ENCODE results near the gene R3HDM1. TPM values are rescaled to one million over a fixed set of nuclear protein-coding genes. Genes with fewer than 3 reads are reported as not detected.

The R3HDM1 gene
- total and polyA plus RNA-seq, 2 experiments from 2014 or later = 9.2 to 18.9 TPM

DNA sequence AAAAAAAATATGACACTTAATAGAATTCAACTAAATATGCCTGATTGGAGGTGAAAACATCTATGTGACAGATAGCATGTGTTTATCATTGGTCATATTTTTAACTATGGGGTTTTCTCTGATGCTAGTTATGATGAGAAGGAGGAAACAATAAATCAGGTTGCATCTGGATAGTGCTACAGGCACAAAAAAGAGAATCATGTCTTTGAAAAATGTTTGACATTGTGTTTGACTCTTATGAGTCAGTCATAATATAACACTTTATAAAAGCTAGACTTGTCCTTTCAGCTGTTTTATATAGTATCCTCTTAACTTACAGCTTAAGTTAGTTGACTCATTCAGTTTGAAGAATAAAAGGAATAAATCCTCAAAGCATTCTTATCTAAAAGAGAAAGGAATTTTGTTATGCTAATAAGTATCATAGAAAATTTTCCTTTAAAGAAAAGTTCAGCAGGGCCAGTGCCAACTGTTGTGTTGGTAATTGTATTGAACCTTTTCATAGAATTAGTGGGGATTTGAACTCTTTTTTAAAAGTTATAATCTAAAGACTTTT, 131.9 kb downstream of the R3HDM1 start:
- Histone ChIP-seq H3K4me1 (ENCODE audit: insufficient read depth) (peaks cover 9% of the 10 kb centered on the region; the same call in 1 of the 2 replicates), H3K9me3 (ENCODE audit: low read depth) (no peaks in the 10 kb centered on the region), H3K79me2 (ENCODE audit: insufficient read depth) (no peaks in the 10 kb centered on the region), H3K27ac (no peak overlapping the region), H3K4me3 (no peak overlapping the region), H2AFZ (no peak overlapping the region), H3K9ac (no peak overlapping the region), H3K27me3 (replicated peaks; ENCODE audit: insufficient read depth) (no peaks in the 10 kb centered on the region), H3K4me2 (ENCODE audit: unreplicated experiment) (no peak overlapping the region), H3K9me2 (ENCODE audit: insufficient read depth) (no peaks in the 10 kb centered on the region), H3F3A (ENCODE audit: insufficient read depth) (peaks cover 10% of the 10 kb centered on the region; the same call in 1 of the 2 replicates), H4K20me1 (ENCODE audit: insufficient read depth) (no peaks in the 10 kb centered on the region), H3K36me3 (ENCODE audit: low read depth) (peaks cover 5% of the 10 kb centered on the region)
- no peak for DNase-seq
- in situ Hi-C loops (cut with MboI) = no loop called here
- TF ChIP-seq EZH2 (IDR thresholded peaks at IDR 0.05; ENCODE audit: insufficient read depth, poor library complexity, severe bottlenecking) (no peak), EZH2phosphoT487 (IDR thresholded peaks at IDR 0.05; ENCODE audit: insufficient read depth, low read depth) (no peak)

DNA sequence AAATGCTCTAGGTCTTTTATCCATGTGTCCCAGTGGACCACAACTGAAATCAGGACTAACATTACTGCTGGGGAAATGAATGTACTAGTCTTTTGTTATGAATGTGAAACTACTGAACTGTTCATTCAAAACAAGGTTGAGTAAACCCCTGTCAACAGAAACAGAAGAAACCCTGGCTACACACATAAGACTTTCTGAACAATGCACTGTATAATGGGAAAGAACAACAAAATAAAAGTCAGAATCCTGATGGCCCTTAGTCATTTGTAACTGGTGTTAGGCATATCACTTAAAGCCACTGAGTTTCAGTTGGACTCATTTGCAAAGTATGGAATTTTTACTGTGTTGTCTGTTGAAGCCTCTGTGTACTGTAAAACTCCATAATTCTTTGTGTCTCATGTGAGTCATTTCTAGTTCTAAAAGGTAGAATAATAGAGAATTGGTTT, 133.4 kb downstream of the R3HDM1 start:
- in situ Hi-C loops (cut with MboI) = no loop called here
- Histone ChIP-seq H3K4me2 (ENCODE audit: unreplicated experiment) (no peak overlapping the region), H3K9ac (no peak overlapping the region), H3K79me2 (ENCODE audit: insufficient read depth) (no peaks in the 10 kb centered on the region), H3K9me2 (ENCODE audit: insufficient read depth) (no peaks in the 10 kb centered on the region), H3K36me3 (ENCODE audit: low read depth) (peaks cover 5% of the 10 kb centered on the region), H2AFZ (no peak overlapping the region), H3F3A (ENCODE audit: insufficient read depth) (peaks cover 10% of the 10 kb centered on the region; the same call in 1 of the 2 replicates), H4K20me1 (ENCODE audit: insufficient read depth) (no peaks in the 10 kb centered on the region), H3K9me3 (ENCODE audit: low read depth) (no peaks in the 10 kb centered on the region), H3K27me3 (replicated peaks; ENCODE audit: insufficient read depth) (no peaks in the 10 kb centered on the region), H3K4me1 (ENCODE audit: insufficient read depth) (peaks cover 9% of the 10 kb centered on the region; the same call in 1 of the 2 replicates), H3K4me3 (no peak overlapping the region), H3K27ac (0 out of 2 replicates have a peak overlapping the region, but pooled peaks have one; percentile 15)
- TF ChIP-seq EZH2 (IDR thresholded peaks at IDR 0.05; ENCODE audit: insufficient read depth, poor library complexity, severe bottlenecking) = no peak
- TF ChIP-seq EZH2phosphoT487 (IDR thresholded peaks at IDR 0.05; ENCODE audit: insufficient read depth, low read depth) = no peak
- DNase-seq = peak; percentile 42

DNA sequence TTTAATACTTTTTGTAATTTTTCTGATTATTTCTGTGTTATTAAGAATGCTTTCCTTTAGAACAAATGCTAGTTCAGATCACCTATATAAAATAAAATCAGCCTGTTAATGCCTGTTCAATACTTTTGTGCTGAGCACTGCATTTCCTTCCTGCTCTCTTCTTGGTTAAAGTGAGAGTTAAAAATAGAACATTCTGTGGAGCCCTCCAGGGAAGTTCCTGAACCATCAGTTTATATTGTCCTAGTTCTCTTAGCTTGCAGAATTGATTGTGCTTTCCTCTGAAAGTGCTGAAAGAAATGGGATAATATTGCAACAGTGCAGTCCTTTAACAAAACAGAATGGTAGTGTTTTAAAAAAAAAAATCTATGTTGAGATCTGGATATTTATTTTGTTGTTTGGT, 135.8 kb downstream of the R3HDM1 start:
- Histone ChIP-seq H3F3A (ENCODE audit: insufficient read depth) (peaks cover 10% of the 10 kb centered on the region; the same call in 1 of the 2 replicates), H2AFZ (no peak overlapping the region), H3K27ac (no peak overlapping the region), H3K4me3 (no peak overlapping the region), H3K4me2 (ENCODE audit: unreplicated experiment) (no peak overlapping the region), H3K9me2 (ENCODE audit: insufficient read depth) (no peaks in the 10 kb centered on the region), H3K27me3 (replicated peaks; ENCODE audit: insufficient read depth) (no peaks in the 10 kb centered on the region), H3K4me1 (ENCODE audit: insufficient read depth) (peaks cover 9% of the 10 kb centered on the region; the same call in 1 of the 2 replicates), H4K20me1 (ENCODE audit: insufficient read depth) (no peaks in the 10 kb centered on the region), H3K9ac (no peak overlapping the region), H3K36me3 (ENCODE audit: low read depth) (no peaks in the 10 kb centered on the region), H3K79me2 (ENCODE audit: insufficient read depth) (no peaks in the 10 kb centered on the region), H3K9me3 (ENCODE audit: low read depth) (no peaks in the 10 kb centered on the region)
- TF ChIP-seq EZH2 (IDR thresholded peaks at IDR 0.05; ENCODE audit: insufficient read depth, poor library complexity, severe bottlenecking) (no peak), EZH2phosphoT487 (IDR thresholded peaks at IDR 0.05; ENCODE audit: insufficient read depth, low read depth) (no peak)
- in situ Hi-C loops (cut with MboI) = no loop called here
- DNase-seq = no peak

DNA sequence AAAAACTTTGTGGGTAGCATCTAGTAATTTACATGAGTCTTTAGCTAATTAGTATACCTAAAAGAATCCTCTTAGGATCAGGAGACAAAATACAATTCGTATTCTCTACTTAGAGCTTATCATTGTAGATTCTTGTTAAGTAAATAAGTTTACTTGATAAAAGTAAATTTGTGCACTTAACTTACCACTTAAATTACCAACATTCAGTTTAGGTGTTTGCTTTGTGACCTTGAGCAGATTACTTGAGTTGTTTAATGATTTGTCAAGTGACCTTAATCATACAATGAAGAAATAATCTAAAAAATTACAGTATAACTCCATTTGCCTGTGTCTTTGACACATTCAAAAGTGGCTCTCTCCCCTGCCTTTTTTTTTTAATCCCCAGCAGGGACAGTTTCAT, 143.2 kb downstream of the R3HDM1 start:
- Histone ChIP-seq H3K4me1 (ENCODE audit: insufficient read depth) (no peaks in the 10 kb centered on the region), H3K9me2 (ENCODE audit: insufficient read depth) (no peaks in the 10 kb centered on the region), H3K27ac (no peak overlapping the region), H3K4me3 (no peak overlapping the region), H4K20me1 (ENCODE audit: insufficient read depth) (no peaks in the 10 kb centered on the region), H3K9ac (no peak overlapping the region), H3F3A (ENCODE audit: insufficient read depth) (no peaks in the 10 kb centered on the region), H2AFZ (no peak overlapping the region), H3K79me2 (ENCODE audit: insufficient read depth) (no peaks in the 10 kb centered on the region), H3K9me3 (ENCODE audit: low read depth) (no peaks in the 10 kb centered on the region), H3K36me3 (ENCODE audit: low read depth) (0 out of 2 replicates have a peak, but pooled peaks cover 7% of the 10 kb centered on the region), H3K4me2 (ENCODE audit: unreplicated experiment) (no peak overlapping the region), H3K27me3 (replicated peaks; ENCODE audit: insufficient read depth) (no peaks in the 10 kb centered on the region)
- DNase-seq = no peak
- in situ Hi-C loops (cut with MboI) = no loop called here
- TF ChIP-seq EZH2 (IDR thresholded peaks at IDR 0.05; ENCODE audit: insufficient read depth, poor library complexity, severe bottlenecking) = no peak
- TF ChIP-seq EZH2phosphoT487 (IDR thresholded peaks at IDR 0.05; ENCODE audit: insufficient read depth, low read depth) = no peak
- WGBS, 2 experiments (ENCODE audit: low coverage in 1 of 2, low lambda C conversion rate in 2 of 2, missing lambda C conversion rate in 2 of 2) = 96 to 98% methylated on average over 1 of the region's 1 CpG

DNA sequence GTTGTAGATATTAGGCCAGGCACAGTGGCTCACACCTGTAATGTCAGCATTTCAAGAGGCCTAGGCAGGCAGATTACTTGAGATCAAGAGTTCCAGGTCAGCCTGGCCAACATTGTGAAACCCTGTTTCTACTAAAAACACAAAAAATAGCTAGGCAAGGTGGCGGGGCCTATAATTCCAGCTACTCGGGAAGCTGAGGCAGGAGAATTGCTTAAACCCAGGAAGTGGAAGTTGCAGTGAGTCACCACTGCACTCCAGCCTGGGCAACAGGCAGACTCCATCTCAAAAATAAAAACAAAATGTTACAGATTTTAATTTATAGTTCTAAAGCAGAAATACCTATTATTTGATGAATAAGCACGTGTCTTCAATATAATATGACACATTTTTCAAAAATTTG, 144.7 kb downstream of the R3HDM1 start:
- Histone ChIP-seq H3F3A (ENCODE audit: insufficient read depth) (no peaks in the 10 kb centered on the region), H3K36me3 (ENCODE audit: low read depth) (0 out of 2 replicates have a peak, but pooled peaks cover 7% of the 10 kb centered on the region), H3K4me2 (ENCODE audit: unreplicated experiment) (no peak overlapping the region), H4K20me1 (ENCODE audit: insufficient read depth) (no peaks in the 10 kb centered on the region), H3K79me2 (ENCODE audit: insufficient read depth) (no peaks in the 10 kb centered on the region), H3K9me3 (ENCODE audit: low read depth) (no peaks in the 10 kb centered on the region), H3K4me3 (no peak overlapping the region), H2AFZ (no peak overlapping the region), H3K4me1 (ENCODE audit: insufficient read depth) (no peaks in the 10 kb centered on the region), H3K9ac (no peak overlapping the region), H3K9me2 (ENCODE audit: insufficient read depth) (no peaks in the 10 kb centered on the region), H3K27me3 (replicated peaks; ENCODE audit: insufficient read depth) (no peaks in the 10 kb centered on the region), H3K27ac (no peak overlapping the region)
- WGBS, 2 experiments (ENCODE audit: low coverage in 1 of 2, low lambda C conversion rate in 2 of 2, missing lambda C conversion rate in 2 of 2) = 93 to 94% methylated on average over 3 of the region's 3 CpGs
- no peak for DNase-seq
- TF ChIP-seq EZH2phosphoT487 (IDR thresholded peaks at IDR 0.05; ENCODE audit: insufficient read depth, low read depth) (no peak), EZH2 (IDR thresholded peaks at IDR 0.05; ENCODE audit: insufficient read depth, poor library complexity, severe bottlenecking) (no peak)
- in situ Hi-C loops (cut with MboI) = no loop called here

Measured in GM23248 (cell line).